GM19351 (cell line): ENCODE data around the gene ZBTB16.

Experiments
- ATAC-seq: cut with Tn5 transposase; IDR thresholded peaks from one replicate; pipeline ENCODE4 v1.9.1; 2021; ENCODE audit warnings: mild to moderate bottlenecking, moderate library complexity; ENCODE audit not compliant: unreplicated experiment

ZBTB16 gene

DNA sequence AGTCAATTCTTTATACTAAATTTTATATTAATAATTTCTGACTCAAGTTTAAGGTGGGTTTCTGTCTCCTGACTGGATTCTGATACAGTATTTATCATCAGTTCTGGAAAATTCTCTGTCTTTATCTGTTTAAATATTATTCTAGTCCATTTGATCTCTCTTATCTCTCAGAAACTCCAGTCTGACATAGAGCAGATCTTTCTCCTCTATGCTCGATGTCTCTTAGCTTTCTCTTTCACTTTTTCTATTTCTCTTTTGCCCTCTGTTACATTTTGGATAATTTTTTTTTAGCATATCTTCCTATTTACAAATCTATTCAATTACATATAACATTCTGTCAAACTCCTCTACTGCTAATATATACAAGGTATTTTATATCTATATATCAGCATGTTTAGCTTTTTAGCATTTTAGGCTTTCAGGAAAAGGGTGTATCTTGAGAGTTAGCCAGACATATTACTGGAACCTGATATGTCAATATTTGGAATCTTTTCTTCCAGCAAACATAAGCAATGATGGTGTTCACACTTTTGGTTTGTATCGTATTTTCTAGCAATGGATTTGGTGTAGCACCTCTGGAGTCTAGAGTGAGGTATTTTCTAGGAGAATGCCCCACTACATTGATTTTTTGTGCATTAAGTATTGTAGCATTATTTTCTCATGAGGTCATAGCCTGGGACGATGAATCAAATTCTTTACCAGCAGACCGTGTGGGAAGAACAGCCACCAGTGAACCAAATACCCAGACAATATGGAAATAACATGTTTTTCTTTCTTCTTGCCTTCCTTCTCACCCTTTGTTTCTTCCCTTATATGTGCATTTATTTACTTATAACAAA lies 232.6 kb downstream of the ZBTB16 start:
- ATAC-seq, result no peak

DNA sequence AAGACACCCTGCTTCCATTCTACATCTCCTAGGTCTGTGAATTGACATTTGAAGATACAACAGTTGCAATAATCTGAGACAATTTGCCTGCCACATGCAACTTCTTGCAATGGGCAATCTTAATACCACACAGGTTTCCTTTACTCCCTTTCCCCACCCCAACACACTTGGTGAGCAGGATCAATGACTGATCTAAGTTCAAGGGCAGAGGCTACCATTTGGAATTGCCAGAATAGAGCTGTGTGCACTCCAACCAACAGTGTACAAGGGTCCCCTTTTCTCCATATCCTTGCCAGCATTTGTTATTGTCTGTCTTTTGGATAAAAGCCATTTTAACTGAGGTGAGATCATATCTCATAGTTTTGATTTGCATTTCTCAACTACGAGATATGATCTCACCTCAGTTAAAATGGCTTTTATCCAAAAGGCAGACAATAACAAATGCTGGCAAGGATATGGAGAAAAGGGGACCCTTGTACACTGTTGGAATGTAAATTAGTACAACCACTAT lies 233.7 kb downstream of the ZBTB16 start:
- ATAC-seq, result no peak

DNA sequence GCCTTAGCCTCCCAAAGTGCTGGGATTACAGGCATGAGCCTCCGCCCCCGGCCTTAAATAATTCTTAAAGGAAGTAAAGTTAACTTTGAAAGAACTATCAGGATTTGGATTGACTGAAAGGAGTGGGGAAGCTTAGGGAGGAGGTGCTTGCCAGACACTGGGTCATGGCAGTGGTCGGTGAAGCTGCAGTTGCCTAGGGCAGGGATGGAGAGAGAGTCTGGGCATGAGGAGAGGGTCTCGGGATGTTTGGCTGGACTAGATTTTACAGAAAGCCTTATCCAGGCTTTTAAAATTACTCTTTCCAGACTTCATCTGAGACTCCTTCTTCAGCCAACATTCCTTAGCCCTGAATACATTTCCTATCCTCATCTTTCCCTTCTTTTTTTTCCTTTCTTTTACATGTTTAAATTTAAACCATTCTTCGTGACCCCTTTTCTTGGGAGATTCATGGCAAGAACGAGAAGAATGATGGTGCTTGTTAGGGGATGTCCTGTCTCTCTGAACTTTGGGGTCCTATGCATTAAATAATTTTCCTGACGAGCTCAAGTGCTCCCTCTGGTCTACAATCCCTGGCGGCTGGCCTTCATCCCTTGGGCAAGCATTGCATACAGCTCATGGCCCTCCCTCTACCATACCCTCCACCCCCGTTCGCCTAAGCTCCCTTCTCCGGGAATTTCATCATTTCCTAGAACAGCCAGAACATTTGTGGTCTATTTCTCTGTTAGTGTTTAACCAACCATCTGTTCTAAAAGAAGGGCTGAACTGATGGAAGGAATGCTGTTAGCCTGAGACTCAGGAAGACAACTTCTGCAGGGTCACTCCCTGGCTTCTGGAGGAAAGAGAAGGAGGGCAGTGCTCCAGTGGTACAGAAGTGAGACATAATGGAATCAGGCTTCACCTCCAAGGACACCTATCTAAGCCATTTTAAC lies 236.4 kb downstream of the ZBTB16 start, which contains the start of gene NNMT:
NNMT (plus strand) TSS at position 724 of the 929 bp plus-strand sequence; CDS start at position 882, 158 bp downstream.
- no peak for ATAC-seq

DNA sequence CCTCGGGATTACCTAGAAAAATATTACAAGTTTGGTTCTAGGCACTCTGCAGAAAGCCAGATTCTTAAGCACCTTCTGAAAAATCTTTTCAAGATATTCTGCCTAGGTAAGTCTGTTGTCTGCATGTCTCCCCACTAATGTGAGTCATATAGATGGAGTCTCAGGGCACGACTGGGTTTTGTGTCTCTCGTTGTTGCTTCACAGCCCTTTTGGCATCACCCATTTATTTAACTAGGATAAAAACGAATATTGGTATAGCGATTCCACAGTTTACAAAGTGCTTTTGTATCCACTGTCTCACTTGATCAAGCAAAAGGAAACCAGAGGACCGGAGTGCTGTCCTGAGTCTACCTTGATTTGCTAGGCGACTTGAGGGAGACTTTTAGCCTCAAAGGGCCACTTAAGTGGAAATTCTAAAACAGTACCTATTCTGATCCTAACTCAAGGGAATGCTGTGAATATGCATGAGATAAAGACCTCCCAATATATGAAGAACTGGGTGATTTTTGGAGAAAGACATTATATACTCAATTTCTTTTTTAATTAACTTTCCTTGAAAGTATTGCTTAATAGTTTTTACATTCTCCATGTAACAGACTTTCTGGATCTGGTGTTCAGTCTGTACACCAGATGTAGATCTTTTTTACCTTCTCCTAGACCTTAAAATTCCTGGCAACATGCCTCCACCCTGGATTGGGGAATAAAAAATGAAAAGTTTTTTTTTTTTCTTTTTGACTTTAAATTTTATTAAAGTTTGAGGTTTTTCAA lies 237.3 kb downstream of the ZBTB16 start:
- no peak for ATAC-seq

DNA sequence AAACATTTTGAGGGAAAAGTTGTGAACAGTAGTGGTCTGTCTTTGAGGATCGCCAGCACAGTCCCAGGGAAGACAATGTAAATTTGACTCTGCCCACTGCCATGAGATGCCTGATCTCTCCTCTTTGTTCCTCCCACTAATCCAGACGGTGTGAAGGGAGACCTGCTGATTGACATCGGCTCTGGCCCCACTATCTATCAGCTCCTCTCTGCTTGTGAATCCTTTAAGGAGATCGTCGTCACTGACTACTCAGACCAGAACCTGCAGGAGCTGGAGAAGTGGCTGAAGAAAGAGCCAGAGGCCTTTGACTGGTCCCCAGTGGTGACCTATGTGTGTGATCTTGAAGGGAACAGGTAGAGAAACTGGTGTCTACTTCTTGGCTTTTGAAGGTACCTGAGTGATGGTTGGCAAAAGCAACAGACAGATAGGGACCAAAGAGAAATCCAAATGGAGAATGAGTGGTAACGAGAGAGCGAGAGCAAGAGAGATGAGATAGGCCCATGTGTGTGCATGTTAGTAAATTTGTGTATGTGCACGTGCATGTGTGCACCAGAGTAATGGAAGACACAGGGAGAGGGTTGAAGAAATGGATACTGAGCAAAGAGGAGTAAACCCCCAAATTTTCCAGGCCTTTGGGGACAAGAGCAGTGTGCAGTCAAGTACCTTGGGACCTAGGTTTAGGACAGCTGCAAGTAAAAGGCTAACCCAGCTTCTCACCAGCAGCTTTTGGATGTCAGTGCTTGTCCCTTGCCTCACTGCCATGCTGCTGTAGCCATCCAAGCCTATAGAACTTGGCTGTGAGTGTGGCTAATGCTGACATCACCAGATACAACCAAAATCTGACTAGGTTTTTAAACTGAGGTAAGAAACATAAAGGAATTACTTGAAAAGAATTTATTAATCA lies 238.5 kb downstream of the ZBTB16 start:
- no peak for ATAC-seq

DNA sequence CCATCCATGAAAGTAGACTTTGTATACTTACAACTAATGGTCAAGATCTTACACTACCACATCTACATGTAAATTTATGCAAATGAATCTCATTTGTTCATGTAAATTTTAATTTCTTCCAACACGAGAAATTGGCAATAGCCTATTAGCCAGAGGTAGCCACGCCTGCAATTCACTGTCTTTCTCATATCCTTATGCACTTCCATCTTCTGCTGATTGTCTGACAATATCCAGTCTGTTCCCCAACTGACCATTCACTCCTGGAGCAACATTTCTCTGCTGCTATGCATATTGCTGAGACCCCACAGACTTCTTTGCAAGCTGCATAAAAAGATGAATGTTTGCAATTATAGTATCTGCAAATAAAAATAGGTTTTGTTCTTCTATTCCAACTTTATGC lies 239.2 kb downstream of the ZBTB16 start:
- ATAC-seq, result no peak
